Body of pancreas (tissue), 4 donors: Measurements from ENCODE around the gene AGBL4. TPM values are rescaled to one million over a fixed set of nuclear protein-coding genes. Genes with fewer than 3 reads are reported as not detected.
A peak's percentile ranks its signal among the peaks of the same experiment; 100 is the strongest.

Source experiments
- ATAC-seq: fragments of 150-250 bp; one replicate; pipeline ENCODE4 v1.9.1; 2016
- DNase-seq, 4 donors: peaks; one replicate each; pipeline ENCODE4 v3.0.0-alpha.2; 2019
- H3K27ac ChIP-seq, 4 donors: fragments of 200-600 bp; sonication (generic); 1 replicate in 3 of 4; 2 replicates in 1 of 4; pipeline versions ENCODE4 v1.5.1 to v1.6.1; 2016 to 2019; ENCODE audit warnings: mild to moderate bottlenecking in 1 of 4, mixed read lengths in 1 of 4, moderate library complexity in 1 of 4
- H3K27me3 ChIP-seq, 2 donors: fragments of 200-600 bp; sonication (generic); one replicate each; pipeline ENCODE4 v1.6.0; 2016; ENCODE audit warnings: mild to moderate bottlenecking in 1 of 2
- H3K36me3 ChIP-seq, 2 donors: fragments of 200-600 bp; sonication (generic); replicated peaks in 1 of 2; 2 replicates each; pipeline ENCODE4 v1.5.1; 2016; ENCODE audit warnings: low read depth in 2 of 2; ENCODE audit not compliant: insufficient read depth in 1 of 2
- H3K4me1 ChIP-seq: fragments of 200-600 bp; sonication (generic); one replicate; pipeline ENCODE4 v1.6.0; 2016
- H3K4me3 ChIP-seq, 2 donors: fragments of 200-600 bp; sonication (generic); 1 replicate in 1 of 2; 2 replicates in 1 of 2; pipeline ENCODE4 v1.5.1; 2016 to 2019
- H3K9me3 ChIP-seq, 3 donors: fragments of 200-600 bp; sonication (generic); 1 replicate in 2 of 3; 2 replicates in 1 of 3; pipeline ENCODE4 v1.5.1; 2016
- POLR2A ChIP-seq, 3 donors: fragments of 450-650 bp; IDR thresholded peaks; one replicate each; pipeline ENCODE4 v1.6.1; 2016; ENCODE audit warnings: antibody characterized with exemption in 3 of 3, mild to moderate bottlenecking in 2 of 3
- WGBS, 2 donors: methylation state at CpG; one replicate each; pipeline ENCODE4 v1.1.5; 2017; 5-methylcytosine and 5-hydroxymethylcytosine counted together
- intact Hi-C: fragments of 100-400 bp; cut with DNase I; formaldehyde crosslinking; loops from one replicate; pipeline ENCODE4 v1.15.1; 2023
- total RNA-seq, 2 donors: library from RNA; depleted of rRNA; stranded (reverse); fragments of >200 nt; gene quantifications; one replicate each; pipeline ENCODE4 v1.1.0, GENCODE V29; 2016
- TF ChIP-seq, protein P1 (sequence below), 7 experiments: fragments of 450-650 bp in 4 of 7; fragments of 200-600 bp in 3 of 7; sonication (generic) in 3 of 7; IDR thresholded peaks; one replicate each; pipeline ENCODE4 v1.5.1; 2016 to 2019; ENCODE audit warnings: antibody characterized with exemption in 7 of 7

The AGBL4 gene
- total RNA-seq, 2 donors from 2014 or later = 0.33 to 0.78 TPM

DNA sequence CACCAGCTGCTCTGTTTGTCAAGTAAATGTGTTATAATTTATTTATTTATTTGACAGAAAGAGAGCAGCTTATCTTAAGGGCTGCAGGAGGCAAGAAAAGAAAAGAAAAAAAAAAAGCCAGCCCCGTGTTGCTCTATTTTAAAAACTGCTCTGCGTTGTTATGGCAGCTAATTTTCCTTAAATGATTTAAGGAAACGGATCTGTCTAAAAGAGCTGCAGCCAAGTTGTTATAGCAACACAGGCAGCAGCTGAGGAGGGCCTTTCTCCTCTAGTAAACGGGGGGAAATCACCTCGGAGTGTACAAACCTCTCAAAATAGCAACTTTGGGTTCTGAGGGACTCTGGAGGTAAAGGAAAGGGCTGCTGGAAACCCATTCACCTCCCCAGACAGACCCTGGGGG lies 1396.3 kb downstream of the AGBL4 start:
- no peak for ATAC-seq
- no peak for DNase-seq

DNA sequence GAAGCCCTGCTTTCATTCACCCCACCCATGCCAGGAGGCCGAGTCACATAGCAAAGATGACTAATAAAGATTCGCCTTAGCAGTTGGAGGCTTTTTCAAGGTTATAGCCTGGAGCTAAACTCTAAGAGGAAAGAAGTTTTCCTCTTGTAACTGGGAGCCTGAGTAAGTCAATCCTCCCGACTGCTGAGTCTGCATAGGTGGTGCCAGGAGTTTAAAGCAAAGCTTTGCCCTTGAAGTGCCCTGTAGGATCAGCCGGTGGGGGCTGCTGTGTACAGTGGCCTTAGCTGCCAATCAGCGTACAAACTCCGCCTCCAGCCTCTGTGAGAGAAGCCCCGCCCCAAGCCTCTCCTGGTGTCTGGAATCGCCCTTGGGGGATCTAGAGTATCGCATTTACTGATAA lies 1404.2 kb downstream of the AGBL4 start:
- no peak overlapping the region for H3K4me3 ChIP-seq
- intact Hi-C loops = no loop called here
- 26 to 48% methylated on average over 7 to 9 of the region's 9 CpGs for WGBS, 2 donors
- DNase-seq (peak in 1 of 4 donors; percentile 7), ATAC-seq (no peak)
- no peak overlapping the region for H3K27ac ChIP-seq
- H3K36me3 ChIP-seq = no peaks in the 10 kb centered on the region
- no peaks in the 10 kb centered on the region for H3K9me3 ChIP-seq
- no peaks in the 10 kb centered on the region for H3K27me3 ChIP-seq
- no peaks in the 10 kb centered on the region for H3K4me1 ChIP-seq
- TF ChIP-seq, protein P1, sequence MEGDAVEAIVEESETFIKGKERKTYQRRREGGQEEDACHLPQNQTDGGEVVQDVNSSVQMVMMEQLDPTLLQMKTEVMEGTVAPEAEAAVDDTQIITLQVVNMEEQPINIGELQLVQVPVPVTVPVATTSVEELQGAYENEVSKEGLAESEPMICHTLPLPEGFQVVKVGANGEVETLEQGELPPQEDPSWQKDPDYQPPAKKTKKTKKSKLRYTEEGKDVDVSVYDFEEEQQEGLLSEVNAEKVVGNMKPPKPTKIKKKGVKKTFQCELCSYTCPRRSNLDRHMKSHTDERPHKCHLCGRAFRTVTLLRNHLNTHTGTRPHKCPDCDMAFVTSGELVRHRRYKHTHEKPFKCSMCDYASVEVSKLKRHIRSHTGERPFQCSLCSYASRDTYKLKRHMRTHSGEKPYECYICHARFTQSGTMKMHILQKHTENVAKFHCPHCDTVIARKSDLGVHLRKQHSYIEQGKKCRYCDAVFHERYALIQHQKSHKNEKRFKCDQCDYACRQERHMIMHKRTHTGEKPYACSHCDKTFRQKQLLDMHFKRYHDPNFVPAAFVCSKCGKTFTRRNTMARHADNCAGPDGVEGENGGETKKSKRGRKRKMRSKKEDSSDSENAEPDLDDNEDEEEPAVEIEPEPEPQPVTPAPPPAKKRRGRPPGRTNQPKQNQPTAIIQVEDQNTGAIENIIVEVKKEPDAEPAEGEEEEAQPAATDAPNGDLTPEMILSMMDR (IDR thresholded peaks at IDR 0.05) = no peak
- TF ChIP-seq POLR2A (IDR thresholded peaks at IDR 0.05) = no peak

More for the DNA sequence above, 1396.3 kb downstream of the AGBL4 start:
- no peak overlapping the region for H3K4me3 ChIP-seq
- H3K27me3 ChIP-seq = no peaks in the 10 kb centered on the region
- H3K36me3 ChIP-seq = no peaks in the 10 kb centered on the region
- no peaks in the 10 kb centered on the region for H3K9me3 ChIP-seq
- no peaks in the 10 kb centered on the region for H3K4me1 ChIP-seq
- no peak for TF ChIP-seq POLR2A (IDR thresholded peaks at IDR 0.05)
- TF ChIP-seq, protein P1 (IDR thresholded peaks at IDR 0.05) = no peak
- intact Hi-C loops = no loop called here
- H3K27ac ChIP-seq = no peak overlapping the region
- WGBS, 2 donors = 12 to 13% methylated on average over 5 of the region's 5 CpGs

DNA sequence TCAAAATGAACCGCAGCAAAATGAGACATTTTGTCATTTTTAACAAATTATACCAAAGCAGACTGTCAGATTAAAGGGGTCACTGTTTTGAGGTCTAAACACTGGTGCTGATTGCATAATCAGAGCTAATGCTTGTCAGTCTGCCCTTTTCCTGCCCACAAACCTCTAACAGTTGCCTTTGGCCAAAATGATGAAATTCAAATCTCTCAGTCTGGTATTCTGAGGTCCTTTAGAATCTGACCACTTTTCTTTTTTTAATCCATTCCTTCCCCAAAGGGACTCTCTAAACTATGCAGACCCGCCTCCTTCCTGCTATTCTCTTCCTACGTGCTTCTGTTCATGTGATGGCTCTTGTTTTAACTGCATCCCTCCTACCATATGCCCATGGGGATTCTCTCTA lies 1406.5 kb downstream of the AGBL4 start:
- 69 to 75% methylated on average over 3 of the region's 3 CpGs for WGBS, 2 donors
- Histone ChIP-seq H3K27ac (no peak overlapping the region), H3K36me3 (no peaks in the 10 kb centered on the region), H3K4me1 (no peaks in the 10 kb centered on the region), H3K27me3 (no peaks in the 10 kb centered on the region), H3K9me3 (no peaks in the 10 kb centered on the region), H3K4me3 (no peak overlapping the region)
- intact Hi-C loops = no loop called here
- TF ChIP-seq, protein P1 (IDR thresholded peaks at IDR 0.05) = no peak
- no peak for TF ChIP-seq POLR2A (IDR thresholded peaks at IDR 0.05)
- ATAC-seq = no peak
- DNase-seq = no peak

DNA sequence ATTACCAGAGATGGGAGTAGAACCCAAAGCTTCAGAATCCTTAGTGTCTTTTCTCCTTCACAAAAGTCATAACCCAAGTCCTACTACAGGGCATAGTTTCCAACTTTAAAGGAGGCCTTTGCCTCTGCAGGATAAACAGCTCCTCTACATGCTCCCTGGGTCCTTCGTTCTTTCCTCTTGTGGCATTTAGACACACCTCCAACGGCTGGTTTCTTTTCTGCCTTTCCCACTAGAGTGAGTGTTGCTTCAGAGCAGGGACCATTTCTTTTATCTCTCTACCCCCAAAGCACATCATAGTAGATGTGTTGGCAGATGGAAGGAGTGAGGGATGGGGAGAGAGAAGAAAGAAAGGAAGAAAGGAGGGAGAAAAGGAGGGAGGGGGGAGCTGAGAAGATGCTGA lies 1407.0 kb downstream of the AGBL4 start:
- Histone ChIP-seq H3K4me1 (no peaks in the 10 kb centered on the region), H3K27me3 (no peaks in the 10 kb centered on the region), H3K4me3 (no peak overlapping the region), H3K36me3 (no peaks in the 10 kb centered on the region), H3K27ac (no peak overlapping the region), H3K9me3 (no peaks in the 10 kb centered on the region)
- 48 to 62% methylated on average over 2 of the region's 2 CpGs for WGBS, 2 donors
- TF ChIP-seq POLR2A (IDR thresholded peaks at IDR 0.05) = no peak
- TF ChIP-seq, protein P1 (IDR thresholded peaks at IDR 0.05) = no peak
- no peak for ATAC-seq
- intact Hi-C loops = no loop called here
- DNase-seq = no peak

DNA sequence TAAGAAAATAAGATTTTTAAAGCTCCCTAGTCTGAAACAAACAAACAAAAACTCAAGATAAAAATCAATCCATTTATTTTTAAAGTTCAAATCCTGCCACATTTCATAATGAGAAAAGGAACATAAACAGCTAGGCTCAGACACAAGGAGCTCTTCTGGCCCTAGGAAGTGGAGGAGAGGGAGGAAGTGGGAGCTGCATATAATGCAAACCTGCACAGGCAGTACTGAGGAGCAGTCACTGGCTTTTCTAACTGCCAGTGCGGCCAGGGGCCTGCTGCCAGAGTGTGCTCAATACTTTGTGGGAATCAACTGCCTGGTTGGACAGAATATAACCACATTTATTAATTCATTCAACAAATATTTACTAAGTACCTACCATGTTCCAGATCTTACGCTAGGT lies 1411.9 kb downstream of the AGBL4 start:
- intact Hi-C loops = no loop called here
- Histone ChIP-seq H3K9me3 (no peaks in the 10 kb centered on the region), H3K27ac (no peak overlapping the region), H3K4me3 (no peak overlapping the region), H3K4me1 (no peaks in the 10 kb centered on the region), H3K27me3 (no peaks in the 10 kb centered on the region), H3K36me3 (no peaks in the 10 kb centered on the region)
- TF ChIP-seq, protein P1 (IDR thresholded peaks at IDR 0.05) = no peak
- TF ChIP-seq POLR2A (IDR thresholded peaks at IDR 0.05) = no peak
- ATAC-seq (no peak), DNase-seq (no peak)
- 66 to 74% methylated on average over 2 of the region's 2 CpGs for WGBS, 2 donors
